SK-N-MC (cell line): ENCODE data around the gene PRDM15.

Experiments
- FOXP2 ChIP-seq: optimal IDR thresholded peaks from 2 replicates; pipeline ENCODE3; 2011; ENCODE audit warnings: mild to moderate bottlenecking, moderate library complexity; ENCODE audit not compliant: insufficient read depth; ENCODE audit errors: extremely low read length, control extremely low read depth
- POLR2AphosphoS5 ChIP-seq: IDR thresholded peaks from 2 replicates; pipeline ENCODE4 v1.6.1; 2012; ENCODE audit warnings: mild to moderate bottlenecking, low read depth, low read length, borderline replicate concordance

- TF ChIP-seq FOXP2 (no peak), POLR2AphosphoS5 (no peak)
Observed at GRCh38 chr21:41823906-41824305, 55.2 kb downstream of the PRDM15 start.
